Erythroblast (primary cell): ENCODE measurements around the gene PPCDC.

Experiments used
- DNase-seq, 2 experiments: peaks; one replicate each; lab custom pipeline; 2025; lab: John Stamatoyannopoulos, UW
- GATA1 ChIP-seq: IDR thresholded peaks from 2 replicates; pipeline ENCODE4 v1.6.1; 2011; ENCODE audit warnings: low read depth, mild to moderate bottlenecking, control low read depth, low read length, moderate library complexity
- POLR2A ChIP-seq: IDR thresholded peaks from 2 replicates; pipeline ENCODE4 v1.6.1; 2011; ENCODE audit warnings: mild to moderate bottlenecking, low read length

Gene PPCDC

GRCh38 chr15:75023181-75023871, at the start of gene PPCDC:
TSS of gene PPCDC (plus strand) at chr15:75023590. CDS start at chr15:75028319, 4,729 bp downstream.
- peak; percentile 97 for DNase-seq
- TF ChIP-seq GATA1 (no peak), POLR2A (peak; percentile 99)

GRCh38 chr15:74976159-74976558, 47.2 kb upstream of the PPCDC start:
- DNase-seq, result peak; percentile 14 to 25
- no peak for TF ChIP-seq GATA1

- no peak for DNase-seq
- no peak for TF ChIP-seq POLR2A
- TF ChIP-seq GATA1, result no peak
These were observed 45.8 kb upstream of the PPCDC start for GRCh38 chr15:74977599-74977998.

- TF ChIP-seq POLR2A, result no peak
- no peak for TF ChIP-seq GATA1
These were observed 45.3 kb upstream of the PPCDC start for GRCh38 chr15:74978077-74978476.

GRCh38 chr15:74978503-74978902, 44.9 kb upstream of the PPCDC start:
- TF ChIP-seq GATA1 (no peak), POLR2A (no peak)
- no peak for DNase-seq

More at GRCh38 chr15:74978077-74978476, 45.3 kb upstream of the PPCDC start:
- no peak for DNase-seq

GRCh38 chr15:74982183-74982582, 41.2 kb upstream of the PPCDC start:
- no peak for TF ChIP-seq POLR2A
- TF ChIP-seq GATA1, result no peak
- DNase-seq, result no peak

GRCh38 chr15:74983725-74984231, 39.6 kb upstream of the PPCDC start:
- TF ChIP-seq POLR2A, result no peak
- no peak for TF ChIP-seq GATA1
- no peak for DNase-seq

GRCh38 chr15:74988007-74988800, 35.2 kb upstream of the PPCDC start:
- no peak for TF ChIP-seq POLR2A
- no peak for TF ChIP-seq GATA1
- DNase-seq, result peak; percentile 43 to 50

GRCh38 chr15:74989527-74989926, 33.9 kb upstream of the PPCDC start:
- no peak for DNase-seq
- no peak for TF ChIP-seq POLR2A

GRCh38 chr15:74992619-74993018, 30.8 kb upstream of the PPCDC start:
- TF ChIP-seq POLR2A (no peak), GATA1 (no peak)

GRCh38 chr15:74994236-74994635, 29.2 kb upstream of the PPCDC start:
- DNase-seq, result no peak
- TF ChIP-seq GATA1 (no peak), POLR2A (no peak)

More at GRCh38 chr15:74992619-74993018, 30.8 kb upstream of the PPCDC start:
- DNase-seq, result no peak

- DNase-seq, result no peak
- TF ChIP-seq POLR2A, result no peak
- no peak for TF ChIP-seq GATA1
These were observed 28.7 kb upstream of the PPCDC start for GRCh38 chr15:74994685-74995084.

- TF ChIP-seq POLR2A (no peak), GATA1 (no peak)
- peak; percentile 90 to 92 for DNase-seq
These were observed 28.1 kb upstream of the PPCDC start, which contains the start of gene SCAMP5 for GRCh38 chr15:74995182-74995778. TSS of gene SCAMP5 (plus strand) at chr15:74995563. CDS start at chr15:75011840, 16,277 bp downstream.
